ENCODE data around the gene ZNF467.

Gene ZNF467

DNA sequence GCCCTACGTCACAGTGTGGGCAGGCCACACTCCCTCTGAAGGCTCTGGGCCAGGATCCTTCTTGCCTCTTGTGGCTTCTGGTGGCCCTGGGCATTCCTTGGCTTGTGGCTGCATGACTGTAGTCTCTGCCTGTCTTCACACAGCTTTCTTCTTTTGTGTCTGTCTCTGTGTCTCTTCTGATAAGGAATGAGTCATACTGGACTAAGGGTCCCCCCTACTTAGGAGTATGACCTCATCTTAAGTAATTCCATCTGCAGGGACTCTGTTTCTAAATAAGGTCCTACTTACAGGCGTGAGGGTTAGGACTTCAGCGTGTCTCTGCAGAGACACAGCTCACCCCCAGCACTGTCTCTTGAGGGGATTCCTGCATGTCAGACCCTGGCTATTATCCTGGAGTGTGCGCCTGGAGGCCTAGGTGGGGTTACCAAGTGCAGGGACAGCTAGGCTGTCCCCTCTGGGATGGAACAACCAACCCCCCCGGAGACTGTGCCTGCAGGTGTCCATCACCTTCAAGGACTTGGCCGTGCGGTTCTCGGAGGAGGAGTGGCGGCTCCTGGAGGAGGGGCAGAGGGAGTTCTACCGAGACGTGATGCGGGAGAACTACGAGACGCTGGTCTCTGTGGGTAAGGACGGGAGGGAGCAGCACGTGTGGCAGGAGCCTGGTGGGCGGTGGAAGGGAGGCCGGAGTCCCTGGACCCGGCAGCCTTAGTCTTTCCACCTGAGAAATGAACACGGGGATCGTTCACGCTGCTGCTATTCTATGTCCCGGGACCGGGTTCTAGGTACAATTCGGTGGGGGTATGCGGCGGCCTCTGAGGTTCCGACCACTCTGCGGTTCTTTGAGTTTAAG, 54.1 kb downstream of the ZNF467 start:
- H4K20me1 ChIP-seq (ENCODE audit: insufficient read depth, low read length), result no peaks in the 10 kb centered on the region
- no peaks in the 10 kb centered on the region for H3K4me1 ChIP-seq (ENCODE audit: insufficient read depth, low read length)
- H2AFZ ChIP-seq (ENCODE audit: low read depth, low read length), result no peak overlapping the region
- no peak overlapping the region for H3K4me2 ChIP-seq (ENCODE audit: insufficient read depth, low read length)
- TF ChIP-seq EZH2 (IDR thresholded peaks at IDR 0.05; ENCODE audit: borderline replicate concordance, low read depth, low read length, severe bottlenecking), result no peak
- TF ChIP-seq, protein P1, sequence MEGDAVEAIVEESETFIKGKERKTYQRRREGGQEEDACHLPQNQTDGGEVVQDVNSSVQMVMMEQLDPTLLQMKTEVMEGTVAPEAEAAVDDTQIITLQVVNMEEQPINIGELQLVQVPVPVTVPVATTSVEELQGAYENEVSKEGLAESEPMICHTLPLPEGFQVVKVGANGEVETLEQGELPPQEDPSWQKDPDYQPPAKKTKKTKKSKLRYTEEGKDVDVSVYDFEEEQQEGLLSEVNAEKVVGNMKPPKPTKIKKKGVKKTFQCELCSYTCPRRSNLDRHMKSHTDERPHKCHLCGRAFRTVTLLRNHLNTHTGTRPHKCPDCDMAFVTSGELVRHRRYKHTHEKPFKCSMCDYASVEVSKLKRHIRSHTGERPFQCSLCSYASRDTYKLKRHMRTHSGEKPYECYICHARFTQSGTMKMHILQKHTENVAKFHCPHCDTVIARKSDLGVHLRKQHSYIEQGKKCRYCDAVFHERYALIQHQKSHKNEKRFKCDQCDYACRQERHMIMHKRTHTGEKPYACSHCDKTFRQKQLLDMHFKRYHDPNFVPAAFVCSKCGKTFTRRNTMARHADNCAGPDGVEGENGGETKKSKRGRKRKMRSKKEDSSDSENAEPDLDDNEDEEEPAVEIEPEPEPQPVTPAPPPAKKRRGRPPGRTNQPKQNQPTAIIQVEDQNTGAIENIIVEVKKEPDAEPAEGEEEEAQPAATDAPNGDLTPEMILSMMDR (IDR thresholded peaks at IDR 0.05; ENCODE audit: borderline replicate concordance, extremely low read depth, low read length, poor library complexity, severe bottlenecking), result no peak
- DNase-seq (no peak), ATAC-seq (ENCODE audit: insufficient read depth, low read depth) (no peak)
- H3K79me2 ChIP-seq (ENCODE audit: insufficient read depth, low read length), result no peaks in the 10 kb centered on the region
- H3K27ac ChIP-seq (ENCODE audit: low read length), result no peak overlapping the region
- H3K9ac ChIP-seq (ENCODE audit: low read depth, low read length), result no peak overlapping the region
- no peaks in the 10 kb centered on the region for H3K27me3 ChIP-seq (ENCODE audit: insufficient read depth, low read length, poor library complexity)
- peaks cover under 1% of the 10 kb centered on the region for H3K9me3 ChIP-seq (ENCODE audit: insufficient read depth, low read length, severe bottlenecking)
- H3K4me3 ChIP-seq (ENCODE audit: low read depth in 1 of 2, low read length in 2 of 2), result no peak overlapping the region
- no peaks in the 10 kb centered on the region for H3K36me3 ChIP-seq (ENCODE audit: insufficient read depth, low read length)

DNA sequence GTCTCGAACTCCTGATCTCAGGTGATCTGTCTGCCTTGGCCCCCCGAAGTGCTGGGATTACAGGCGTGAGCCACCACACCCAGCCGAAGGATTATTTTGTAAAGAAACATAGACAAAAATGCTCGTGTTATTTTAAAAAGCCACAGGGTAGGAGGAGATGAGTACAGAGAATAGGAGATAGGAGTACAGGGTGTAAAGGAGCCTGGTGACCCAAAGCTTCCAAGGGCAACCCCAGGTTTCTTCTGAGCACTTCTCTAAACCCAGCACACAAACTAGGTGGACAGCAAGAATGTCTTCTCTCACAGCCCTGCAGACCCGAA, 54.7 kb downstream of the ZNF467 start:
- H3K36me3 ChIP-seq (ENCODE audit: insufficient read depth, low read length), result no peaks in the 10 kb centered on the region
- no peak overlapping the region for H3K4me2 ChIP-seq (ENCODE audit: insufficient read depth, low read length)
- no peaks in the 10 kb centered on the region for H3K4me1 ChIP-seq (ENCODE audit: insufficient read depth, low read length)
- H3K9ac ChIP-seq (ENCODE audit: low read depth, low read length), result no peak overlapping the region
- no peak overlapping the region for H3K27ac ChIP-seq (ENCODE audit: low read length)
- TF ChIP-seq, protein P1 (IDR thresholded peaks at IDR 0.05; ENCODE audit: borderline replicate concordance, extremely low read depth, low read length, poor library complexity, severe bottlenecking), result no peak
- TF ChIP-seq EZH2 (IDR thresholded peaks at IDR 0.05; ENCODE audit: borderline replicate concordance, low read depth, low read length, severe bottlenecking), result no peak
- peaks cover 7% of the 10 kb centered on the region for H3K9me3 ChIP-seq (ENCODE audit: insufficient read depth, low read length, severe bottlenecking)
- H4K20me1 ChIP-seq (ENCODE audit: insufficient read depth, low read length), result no peaks in the 10 kb centered on the region
- no peaks in the 10 kb centered on the region for H3K79me2 ChIP-seq (ENCODE audit: insufficient read depth, low read length)
- no peak overlapping the region for H2AFZ ChIP-seq (ENCODE audit: low read depth, low read length)
- ATAC-seq (ENCODE audit: insufficient read depth, low read depth), result no peak
- no peaks in the 10 kb centered on the region for H3K27me3 ChIP-seq (ENCODE audit: insufficient read depth, low read length, poor library complexity)
- DNase-seq, result no peak
- H3K4me3 ChIP-seq (ENCODE audit: low read depth in 1 of 2, low read length in 2 of 2), result no peak overlapping the region

DNA sequence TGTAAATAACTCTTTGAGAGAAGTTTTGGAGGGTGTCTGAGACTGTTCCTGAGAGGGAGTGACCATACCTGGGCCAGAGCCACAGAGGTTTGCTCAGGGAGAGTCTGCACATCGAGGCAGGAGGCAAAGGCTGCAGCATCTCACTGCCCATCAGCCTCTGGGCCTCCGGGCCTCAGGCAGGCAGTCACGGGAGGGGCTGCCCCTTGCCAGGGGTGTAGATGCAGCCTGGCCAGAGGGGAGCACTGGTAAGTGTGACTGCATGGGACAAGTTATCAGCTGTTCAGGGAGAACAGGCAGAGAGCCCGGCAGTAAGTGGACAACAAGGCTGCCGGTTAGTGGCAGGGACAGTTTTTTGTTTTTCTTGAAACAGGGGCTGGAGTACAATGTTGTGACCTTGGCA, 55.9 kb downstream of the ZNF467 start:
- Histone ChIP-seq H3K79me2 (ENCODE audit: insufficient read depth, low read length) (no peaks in the 10 kb centered on the region), H3K4me1 (ENCODE audit: insufficient read depth, low read length) (no peaks in the 10 kb centered on the region), H3K27ac (ENCODE audit: low read length) (no peak overlapping the region), H3K9ac (ENCODE audit: low read depth, low read length) (no peak overlapping the region), H3K4me2 (ENCODE audit: insufficient read depth, low read length) (no peak overlapping the region), H3K9me3 (ENCODE audit: insufficient read depth, low read length, severe bottlenecking) (peaks cover 9% of the 10 kb centered on the region), H3K4me3 (ENCODE audit: low read depth in 1 of 2, low read length in 2 of 2) (no peak overlapping the region), H3K27me3 (ENCODE audit: insufficient read depth, low read length, poor library complexity) (no peaks in the 10 kb centered on the region), H2AFZ (ENCODE audit: low read depth, low read length) (no peak overlapping the region), H3K36me3 (ENCODE audit: insufficient read depth, low read length) (no peaks in the 10 kb centered on the region), H4K20me1 (ENCODE audit: insufficient read depth, low read length) (no peaks in the 10 kb centered on the region)
- no peak for TF ChIP-seq EZH2 (IDR thresholded peaks at IDR 0.05; ENCODE audit: borderline replicate concordance, low read depth, low read length, severe bottlenecking)
- TF ChIP-seq, protein P1 (IDR thresholded peaks at IDR 0.05; ENCODE audit: borderline replicate concordance, extremely low read depth, low read length, poor library complexity, severe bottlenecking), result no peak
- no peak for DNase-seq
- no peak for ATAC-seq (ENCODE audit: insufficient read depth, low read depth)
